ENCODE results near the gene PSMB9.

DNA sequence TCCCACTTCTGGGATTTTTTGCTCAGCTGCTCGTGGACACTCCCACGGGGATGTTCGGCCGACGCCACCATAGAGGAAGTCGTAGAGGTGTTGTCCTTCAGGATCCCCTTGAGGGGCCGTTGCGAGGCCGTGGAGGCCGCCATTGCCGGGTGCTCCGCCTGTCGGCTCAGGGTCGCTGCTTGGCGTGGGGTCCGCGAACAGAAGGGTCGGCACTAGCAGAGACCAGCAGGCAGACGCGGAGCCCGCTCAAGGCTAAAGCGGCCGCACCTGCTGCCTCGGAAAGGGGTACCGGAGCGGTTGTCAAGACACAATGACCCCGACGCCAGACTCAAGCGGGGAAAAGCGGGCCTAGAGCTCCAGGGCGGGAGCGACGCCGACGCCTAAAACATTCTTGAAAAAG, 25.7 kb downstream of the PSMB9 start:
- TF ChIP-seq, protein P1, sequence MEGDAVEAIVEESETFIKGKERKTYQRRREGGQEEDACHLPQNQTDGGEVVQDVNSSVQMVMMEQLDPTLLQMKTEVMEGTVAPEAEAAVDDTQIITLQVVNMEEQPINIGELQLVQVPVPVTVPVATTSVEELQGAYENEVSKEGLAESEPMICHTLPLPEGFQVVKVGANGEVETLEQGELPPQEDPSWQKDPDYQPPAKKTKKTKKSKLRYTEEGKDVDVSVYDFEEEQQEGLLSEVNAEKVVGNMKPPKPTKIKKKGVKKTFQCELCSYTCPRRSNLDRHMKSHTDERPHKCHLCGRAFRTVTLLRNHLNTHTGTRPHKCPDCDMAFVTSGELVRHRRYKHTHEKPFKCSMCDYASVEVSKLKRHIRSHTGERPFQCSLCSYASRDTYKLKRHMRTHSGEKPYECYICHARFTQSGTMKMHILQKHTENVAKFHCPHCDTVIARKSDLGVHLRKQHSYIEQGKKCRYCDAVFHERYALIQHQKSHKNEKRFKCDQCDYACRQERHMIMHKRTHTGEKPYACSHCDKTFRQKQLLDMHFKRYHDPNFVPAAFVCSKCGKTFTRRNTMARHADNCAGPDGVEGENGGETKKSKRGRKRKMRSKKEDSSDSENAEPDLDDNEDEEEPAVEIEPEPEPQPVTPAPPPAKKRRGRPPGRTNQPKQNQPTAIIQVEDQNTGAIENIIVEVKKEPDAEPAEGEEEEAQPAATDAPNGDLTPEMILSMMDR (IDR thresholded peaks at IDR 0.05), result no peak
- TF ChIP-seq POLR2A (IDR thresholded peaks at IDR 0.05), result no peak
